Fibroblast of villous mesenchyme (primary cell): ENCODE measurements around the gene FAM222A. TPM values are rescaled to one million over a fixed set of nuclear protein-coding genes. Genes with fewer than 3 reads are reported as not detected.

Experiments
- DNase-seq: peaks from one replicate; pipeline ENCODE4 v3.0.0-alpha.2; 2010; ENCODE audit warnings: low read depth
- H3K4me3 ChIP-seq: 2 replicates; pipeline ENCODE4 v1.5.1; 2011; ENCODE audit warnings: low read depth, mild to moderate bottlenecking, low read length
- CTCF ChIP-seq: IDR thresholded peaks from 2 replicates; pipeline ENCODE4 v1.5.1; 2012; ENCODE audit warnings: low read depth, mild to moderate bottlenecking, low read length; ENCODE audit not compliant: insufficient read depth
- total RNA-seq: library from RNA; depleted of rRNA; stranded (reverse); fragments of >200 nt; gene quantifications from 2 replicates; pipeline ENCODE4 v1.2.3, GENCODE V29; 2012

FAM222A gene
- total RNA-seq, 1 donor, result 0.43 TPM

GRCh38 chr12:109765446-109765810 is 51.8 kb downstream of the FAM222A start:
- no peak overlapping the region for H3K4me3 ChIP-seq
- TF ChIP-seq CTCF, result no peak

GRCh38 chr12:109766251-109766778 is 52.7 kb downstream of the FAM222A start:
- TF ChIP-seq CTCF, result no peak
- H3K4me3 ChIP-seq, result no peak overlapping the region
- DNase-seq, result no peak

More at GRCh38 chr12:109765446-109765810, 51.8 kb downstream of the FAM222A start:
- no peak for DNase-seq

GRCh38 chr12:109767456-109767855 is 53.8 kb downstream of the FAM222A start:
- H3K4me3 ChIP-seq, result no peak overlapping the region
- no peak for TF ChIP-seq CTCF
- DNase-seq, result no peak

GRCh38 chr12:109767991-109768900 is 54.6 kb downstream of the FAM222A start:
- TF ChIP-seq CTCF, result no peak
- no peak overlapping the region for H3K4me3 ChIP-seq
- no peak for DNase-seq

GRCh38 chr12:109768901-109769670 is 55.5 kb downstream of the FAM222A start:
- no peak overlapping the region for H3K4me3 ChIP-seq
- no peak for DNase-seq
- TF ChIP-seq CTCF, result no peak

- DNase-seq, result no peak
- H3K4me3 ChIP-seq, result no peak overlapping the region
- no peak for TF ChIP-seq CTCF
Measured at GRCh38 chr12:109770104-109770860, 56.7 kb downstream of the FAM222A start.
